Measurements from ENCODE around the gene PHKG1.
A peak's percentile ranks its signal among the peaks of the same experiment; 100 is the strongest.
"Not testable (repeated sequence)": the region's sequence is repeated elsewhere in the genome, so short reads cannot be mapped to it uniquely, and the experiment has no call there.

PHKG1 gene

GRCh38 chr7:56092789-56093531 is at the start of gene PHKG1:
PHKG1 (minus strand) TSS chr7:56092952; CDS start chr7:56088941, 4,011 bp downstream.
- DNase-seq: no peak

- not testable (repeated sequence) for DNase-seq
Measured at GRCh38 chr7:56131062-56131461, 38.3 kb upstream of the PHKG1 start.

- no peak for DNase-seq
Measured at GRCh38 chr7:56127241-56127975, 34.7 kb upstream of the PHKG1 start.

- no peak for DNase-seq
Measured at GRCh38 chr7:56125831-56126230, 33.1 kb upstream of the PHKG1 start.

- no peak for DNase-seq
Measured at GRCh38 chr7:56124981-56125380, 32.2 kb upstream of the PHKG1 start.

- DNase-seq: no peak
Measured at GRCh38 chr7:56121440-56121839, 28.7 kb upstream of the PHKG1 start.

GRCh38 chr7:56115852-56116538 is 23.2 kb upstream of the PHKG1 start, which contains the start of gene NUPR2:
NUPR2 (minus strand) TSS chr7:56116417; CDS start chr7:56116314, 103 bp downstream.
- no peak for DNase-seq

- DNase-seq: not testable (repeated sequence)
Measured at GRCh38 chr7:56112244-56112643, 19.5 kb upstream of the PHKG1 start.

GRCh38 chr7:56110611-56111010 is 17.9 kb upstream of the PHKG1 start:
- no peak for DNase-seq

GRCh38 chr7:56107954-56108258 is 15.2 kb upstream of the PHKG1 start:
- DNase-seq: no peak

GRCh38 chr7:56106108-56107073 is 13.6 kb upstream of the PHKG1 start, which contains the start of gene CHCHD2:
CHCHD2 (minus strand) TSS chr7:56106476; CDS start chr7:56106413, 63 bp downstream.
- peak; percentile 98 for DNase-seq

- peak; percentile 60 for DNase-seq
Measured at GRCh38 chr7:56105508-56105907, 12.8 kb upstream of the PHKG1 start.

GRCh38 chr7:56104138-56104537 is 11.4 kb upstream of the PHKG1 start:
- not testable (repeated sequence) for DNase-seq

- DNase-seq: no peak
Measured at GRCh38 chr7:56099653-56100052, 6.9 kb upstream of the PHKG1 start.

GRCh38 chr7:56098187-56099008 is 5.6 kb upstream of the PHKG1 start:
- not testable (repeated sequence) for DNase-seq

GRCh38 chr7:56097700-56098099 is 4.9 kb upstream of the PHKG1 start:
- no peak for DNase-seq

- DNase-seq: not testable (repeated sequence)
Measured at GRCh38 chr7:56092388-56092787, 364 bp downstream of the PHKG1 start.

GRCh38 chr7:56091591-56091990 is 1.2 kb downstream of the PHKG1 start:
- no peak for DNase-seq

GRCh38 chr7:56087445-56087844 is 5.3 kb downstream of the PHKG1 start:
- DNase-seq: no peak

- no peak for DNase-seq
Measured at GRCh38 chr7:56086761-56087160, 6.0 kb downstream of the PHKG1 start.

- DNase-seq: no peak
Measured at GRCh38 chr7:56083150-56083785, 9.5 kb downstream of the PHKG1 start.

All from activated CD4-positive, alpha-beta T cell treated with anti-CD3 and anti-CD28 coated beads, Interleukin-2, amount 50 U/mL, for 16 hours (primary cell).